Spinal cord (tissue), 10 donors: ENCODE data around the gene UNC79. TPM values are rescaled to one million over a fixed set of nuclear protein-coding genes. Genes with fewer than 3 reads are reported as not detected.

Experiments used
- DNase-seq, 6 donors: peaks; one replicate each; pipeline versions ENCODE4 v3.0.0 to v3.0.0-alpha.2; 2013 to 2015; ENCODE audit warnings: low spot score in 6 of 6, low read depth in 4 of 6
- H3K27ac ChIP-seq: one replicate; pipeline ENCODE4 v1.5.1; 2013; ENCODE audit warnings: low read depth, low read length, control low read depth
- H3K27me3 ChIP-seq: one replicate; pipeline ENCODE4 v1.6.1; 2013; ENCODE audit warnings: low read length; ENCODE audit not compliant: control insufficient read depth, insufficient read depth
- H3K36me3 ChIP-seq: one replicate; pipeline ENCODE4 v1.6.1; 2013; ENCODE audit warnings: low read length; ENCODE audit not compliant: control insufficient read depth, insufficient read depth
- H3K4me1 ChIP-seq: one replicate; pipeline ENCODE4 v1.6.1; 2013; ENCODE audit warnings: low read length; ENCODE audit not compliant: control insufficient read depth, insufficient read depth
- H3K4me3 ChIP-seq: one replicate; pipeline ENCODE4 v1.5.1; 2013; ENCODE audit warnings: low read depth, low read length, control low read depth
- H3K9me3 ChIP-seq: one replicate; pipeline ENCODE4 v1.6.1; 2013; ENCODE audit warnings: low read length; ENCODE audit not compliant: control insufficient read depth, insufficient read depth
- WGBS: methylation state at CpG from one replicate; pipeline ENCODE4 v1.1.5; 2013; ENCODE audit warnings: missing lambda C conversion rate; ENCODE audit not compliant: insufficient coverage; 5-methylcytosine and 5-hydroxymethylcytosine counted together
- polyA plus RNA-seq, 2 donors: library from polyadenylated mRNA; unstranded; fragments of 120-200 nt; gene quantifications; one replicate each; pipeline ENCODE4 v1.2.1, GENCODE V29; 2013; ENCODE audit not compliant: insufficient read length in 2 of 2
- total RNA-seq, 2 donors: library from RNA; depleted of rRNA in 1 of 2; stranded (reverse); fragments of 120-200 nt in 1 of 2; fragments of >200 nt in 1 of 2; gene quantifications; one replicate each; pipeline versions ENCODE4 v1.2.3 to v1.2.4, GENCODE V29; 2013 to 2014
- donor health status: healthy.

Gene UNC79
- total and polyA plus RNA-seq, 4 donors: 7.9 to 20.7 (median 15.1) TPM

- no peaks in the 10 kb centered on the region for H3K27me3 ChIP-seq
- 70% methylated on average over 1 of the region's 6 CpGs for WGBS
- H3K4me1 ChIP-seq: no peaks in the 10 kb centered on the region
- peak in 1 of 6 donors; percentile 64 for DNase-seq
- H3K9me3 ChIP-seq: no peaks in the 10 kb centered on the region
- peaks cover 3% of the 10 kb centered on the region for H3K36me3 ChIP-seq
- H3K27ac ChIP-seq: no peak overlapping the region
- no peak overlapping the region for H3K4me3 ChIP-seq
Measured at GRCh38 chr14:93690146-93690545, 259.4 kb downstream of the UNC79 start.

GRCh38 chr14:93691042-93691780 is 260.5 kb downstream of the UNC79 start:
- Histone ChIP-seq H3K27ac (no peak overlapping the region), H3K36me3 (peaks cover 3% of the 10 kb centered on the region), H3K4me3 (no peak overlapping the region), H3K9me3 (no peaks in the 10 kb centered on the region), H3K27me3 (no peaks in the 10 kb centered on the region), H3K4me1 (no peaks in the 10 kb centered on the region)
- WGBS: 83% methylated on average over 6 of the region's 16 CpGs
- no peak for DNase-seq

- Histone ChIP-seq H3K27ac (no peak overlapping the region), H3K9me3 (peaks cover 5% of the 10 kb centered on the region), H3K4me3 (no peak overlapping the region), H3K4me1 (no peaks in the 10 kb centered on the region), H3K36me3 (peaks cover 3% of the 10 kb centered on the region), H3K27me3 (no peaks in the 10 kb centered on the region)
- 54% methylated on average over 3 of the region's 6 CpGs for WGBS
- no peak for DNase-seq
Measured at GRCh38 chr14:93693914-93694313, 263.2 kb downstream of the UNC79 start.

- no peak for DNase-seq
- Histone ChIP-seq H3K27me3 (no peaks in the 10 kb centered on the region), H3K4me3 (no peak overlapping the region), H3K4me1 (no peaks in the 10 kb centered on the region), H3K36me3 (peaks cover 8% of the 10 kb centered on the region), H3K9me3 (peaks cover 5% of the 10 kb centered on the region), H3K27ac (no peak overlapping the region)
Measured at GRCh38 chr14:93700928-93701327, 270.2 kb downstream of the UNC79 start.

- no peak overlapping the region for H3K27ac ChIP-seq
- H3K4me1 ChIP-seq: no peaks in the 10 kb centered on the region
- no peak overlapping the region for H3K4me3 ChIP-seq
- DNase-seq: no peak
- H3K36me3 ChIP-seq: peaks cover 10% of the 10 kb centered on the region
- no CpG with 5 or more reads among the region's 2 CpGs for WGBS
- H3K9me3 ChIP-seq: peaks cover 5% of the 10 kb centered on the region
- no peaks in the 10 kb centered on the region for H3K27me3 ChIP-seq
Measured at GRCh38 chr14:93701562-93701961, 270.8 kb downstream of the UNC79 start.

GRCh38 chr14:93702946-93703345 is 272.2 kb downstream of the UNC79 start:
- WGBS: 83% methylated on average over 5 of the region's 6 CpGs
- no peak overlapping the region for H3K4me3 ChIP-seq

GRCh38 chr14:93703941-93704340 is 273.2 kb downstream of the UNC79 start:
- H3K4me3 ChIP-seq: no peak overlapping the region
- H3K27me3 ChIP-seq: no peaks in the 10 kb centered on the region
- WGBS: 90% methylated on average over 4 of the region's 6 CpGs
- DNase-seq: no peak
- no peaks in the 10 kb centered on the region for H3K9me3 ChIP-seq
- no peak overlapping the region for H3K27ac ChIP-seq
- no peaks in the 10 kb centered on the region for H3K4me1 ChIP-seq
- peaks cover 16% of the 10 kb centered on the region for H3K36me3 ChIP-seq

More at GRCh38 chr14:93702946-93703345, 272.2 kb downstream of the UNC79 start:
- Histone ChIP-seq H3K4me1 (no peaks in the 10 kb centered on the region), H3K27ac (no peak overlapping the region), H3K9me3 (no peaks in the 10 kb centered on the region), H3K27me3 (no peaks in the 10 kb centered on the region), H3K36me3 (peaks cover 13% of the 10 kb centered on the region)
- no peak for DNase-seq

GRCh38 chr14:93705513-93706156 is 274.9 kb downstream of the UNC79 start:
- 81% methylated on average over 15 of the region's 15 CpGs for WGBS
- Histone ChIP-seq H3K36me3 (peaks cover 16% of the 10 kb centered on the region), H3K9me3 (no peaks in the 10 kb centered on the region), H3K4me1 (no peaks in the 10 kb centered on the region), H3K27me3 (no peaks in the 10 kb centered on the region), H3K27ac (no peak overlapping the region), H3K4me3 (no peak overlapping the region)
- DNase-seq: no peak

GRCh38 chr14:93706360-93706955 is 275.7 kb downstream of the UNC79 start:
- WGBS: 89% methylated on average over 20 of the region's 21 CpGs
- no peak overlapping the region for H3K4me3 ChIP-seq
- no peak overlapping the region for H3K27ac ChIP-seq
- no peaks in the 10 kb centered on the region for H3K9me3 ChIP-seq
- H3K4me1 ChIP-seq: no peaks in the 10 kb centered on the region
- H3K36me3 ChIP-seq: peaks cover 16% of the 10 kb centered on the region
- DNase-seq: no peak
- H3K27me3 ChIP-seq: no peaks in the 10 kb centered on the region
